Hepatocyte (in vitro differentiated cells): ENCODE results near the gene RUFY3. TPM values are rescaled to one million over a fixed set of nuclear protein-coding genes. Genes with fewer than 3 reads are reported as not detected.

Source experiments
- DNase-seq: peaks from one replicate; pipeline ENCODE4 v3.0.0-alpha.2; 2016; ENCODE audit warnings: low spot score
- H2AFZ ChIP-seq: fragments of 200-600 bp; sonication (generic); 2 replicates; pipeline ENCODE4 v1.6.0; 2016; ENCODE audit warnings: antibody characterized with exemption, mild to moderate bottlenecking
- H3K27ac ChIP-seq: fragments of 200-600 bp; sonication (generic); 2 replicates; pipeline ENCODE4 v1.5.1; 2016; ENCODE audit warnings: mild to moderate bottlenecking
- H3K27me3 ChIP-seq: fragments of 200-600 bp; sonication (generic); 2 replicates; pipeline ENCODE4 v1.6.1; 2016
- H3K36me3 ChIP-seq: fragments of 200-600 bp; sonication (generic); replicated peaks from 2 replicates; pipeline ENCODE4 v1.5.1; 2016; ENCODE audit warnings: low read depth; ENCODE audit not compliant: insufficient read depth
- H3K4me1 ChIP-seq: fragments of 200-600 bp; sonication (generic); 2 replicates; pipeline ENCODE4 v1.5.1; 2016; ENCODE audit warnings: mild to moderate bottlenecking, moderate library complexity; ENCODE audit not compliant: insufficient read depth
- H3K4me2 ChIP-seq: fragments of 200-600 bp; sonication (generic); 2 replicates; pipeline ENCODE4 v1.6.0; 2016
- H3K4me3 ChIP-seq: fragments of 200-600 bp; sonication (generic); 2 replicates; pipeline ENCODE4 v1.5.1; 2016; ENCODE audit warnings: mild to moderate bottlenecking
- H3K79me2 ChIP-seq: fragments of 200-600 bp; sonication (generic); 2 replicates; pipeline ENCODE4 v1.6.0; 2017; ENCODE audit warnings: mild to moderate bottlenecking
- H3K9me2 ChIP-seq: fragments of 200-600 bp; sonication (generic); replicated peaks from 2 replicates; pipeline ENCODE4 v1.6.0; 2017; ENCODE audit warnings: mild to moderate bottlenecking; ENCODE audit not compliant: insufficient read depth
- H3K9me3 ChIP-seq: fragments of 200-600 bp; sonication (generic); 2 replicates; pipeline ENCODE4 v1.5.1; 2016; ENCODE audit warnings: low read depth, mild to moderate bottlenecking
- H4K20me1 ChIP-seq: fragments of 200-600 bp; sonication (generic); 2 replicates; pipeline ENCODE4 v1.6.0; 2016; ENCODE audit warnings: mild to moderate bottlenecking; ENCODE audit not compliant: insufficient read depth, poor library complexity, severe bottlenecking
- EZH2 ChIP-seq: fragments of 200-600 bp; sonication (generic); IDR thresholded peaks from 2 replicates; pipeline ENCODE4 v1.6.1; 2016; ENCODE audit warnings: antibody characterized with exemption, mild to moderate bottlenecking, borderline replicate concordance
- EZH2phosphoT487 ChIP-seq: fragments of 200-600 bp; sonication (generic); IDR thresholded peaks from one replicate; pipeline ENCODE4 v1.6.1; 2018; ENCODE audit warnings: antibody characterized with exemption, mild to moderate bottlenecking, low read depth, moderate library complexity; ENCODE audit not compliant: unreplicated experiment, severe bottlenecking
- WGBS: methylation state at CpG from one replicate; pipeline ENCODE4 v1.1.6; 2016; ENCODE audit warnings: low lambda C conversion rate; ENCODE audit errors: missing lambda C conversion rate; 5-methylcytosine and 5-hydroxymethylcytosine counted together
- polyA plus RNA-seq: library from polyadenylated mRNA; unstranded; fragments of >200 nt; fragmentation: Nextera tagmentation; extraction: Ambion mirVana; gene quantifications from 2 replicates; pipeline ENCODE4 v1.2.1, GENCODE V29; 2016
- total RNA-seq: library from RNA; depleted of rRNA; stranded (reverse); fragments of >200 nt; gene quantifications from 2 replicates; pipeline ENCODE4 v1.2.3, GENCODE V29; 2014
- TF ChIP-seq, protein P1 (sequence below): fragments of 200-600 bp; sonication (generic); IDR thresholded peaks from 2 replicates; pipeline ENCODE4 v1.5.1; 2016; ENCODE audit warnings: antibody characterized with exemption, mild to moderate bottlenecking; ENCODE audit not compliant: poor library complexity

The RUFY3 gene
- total and polyA plus RNA-seq, 2 experiments from 2014 or later, result 22.2 to 40.1 TPM

DNA sequence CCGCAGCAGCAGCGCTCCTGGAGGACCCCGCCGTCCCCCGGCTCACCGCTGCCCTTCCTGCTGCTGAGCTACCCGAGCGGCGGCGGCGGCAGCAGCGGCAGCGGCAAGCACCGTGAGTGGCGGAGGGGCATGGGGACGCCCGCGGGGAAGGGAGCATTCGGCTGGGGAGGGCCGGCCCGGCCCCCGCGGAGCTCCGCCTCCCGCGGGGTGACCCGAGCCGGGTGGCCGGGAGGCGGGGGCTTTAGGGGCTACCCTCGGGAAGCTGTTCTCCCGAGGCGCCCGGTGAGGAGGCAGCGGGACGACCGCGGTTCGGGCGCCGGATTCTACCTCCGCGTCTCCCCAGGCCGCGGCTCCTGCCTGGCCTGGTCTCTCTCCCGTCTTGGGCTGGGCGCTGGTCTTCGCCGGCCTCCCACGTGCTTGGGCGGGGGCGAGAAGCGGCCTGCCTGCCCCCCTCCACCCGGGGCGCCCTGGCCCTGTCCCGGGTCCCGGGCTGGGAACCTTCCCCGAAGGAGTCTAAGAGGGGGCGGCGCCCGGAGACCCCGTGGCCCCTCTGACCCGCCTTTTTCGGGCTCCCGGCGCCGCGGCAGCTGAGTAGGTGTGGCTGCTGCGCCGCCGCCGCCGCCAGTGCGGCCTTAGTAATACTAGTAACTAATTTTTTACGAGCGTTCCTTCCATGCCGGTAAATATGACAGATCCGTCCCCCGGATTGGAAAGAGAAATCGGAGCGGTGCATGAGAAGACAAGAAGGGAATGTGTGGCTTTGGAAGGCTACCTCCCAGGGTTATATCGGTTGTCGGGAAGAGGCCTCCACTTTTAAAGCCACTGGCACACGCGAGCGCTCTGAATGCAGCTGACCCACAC is 16.4 kb upstream of the RUFY3 start:
- H3K4me2 ChIP-seq, result peak overlapping the region; percentile 87
- H3K9me2 ChIP-seq, result no peaks in the 10 kb centered on the region
- peaks cover 11% of the 10 kb centered on the region for H3K4me1 ChIP-seq
- no peaks in the 10 kb centered on the region for H3K27me3 ChIP-seq
- H3K36me3 ChIP-seq, result no peaks in the 10 kb centered on the region
- peak overlapping the region; percentile 49 for H3K4me3 ChIP-seq
- TF ChIP-seq EZH2phosphoT487 (no peak), EZH2 (no peak)
- TF ChIP-seq, protein P1, sequence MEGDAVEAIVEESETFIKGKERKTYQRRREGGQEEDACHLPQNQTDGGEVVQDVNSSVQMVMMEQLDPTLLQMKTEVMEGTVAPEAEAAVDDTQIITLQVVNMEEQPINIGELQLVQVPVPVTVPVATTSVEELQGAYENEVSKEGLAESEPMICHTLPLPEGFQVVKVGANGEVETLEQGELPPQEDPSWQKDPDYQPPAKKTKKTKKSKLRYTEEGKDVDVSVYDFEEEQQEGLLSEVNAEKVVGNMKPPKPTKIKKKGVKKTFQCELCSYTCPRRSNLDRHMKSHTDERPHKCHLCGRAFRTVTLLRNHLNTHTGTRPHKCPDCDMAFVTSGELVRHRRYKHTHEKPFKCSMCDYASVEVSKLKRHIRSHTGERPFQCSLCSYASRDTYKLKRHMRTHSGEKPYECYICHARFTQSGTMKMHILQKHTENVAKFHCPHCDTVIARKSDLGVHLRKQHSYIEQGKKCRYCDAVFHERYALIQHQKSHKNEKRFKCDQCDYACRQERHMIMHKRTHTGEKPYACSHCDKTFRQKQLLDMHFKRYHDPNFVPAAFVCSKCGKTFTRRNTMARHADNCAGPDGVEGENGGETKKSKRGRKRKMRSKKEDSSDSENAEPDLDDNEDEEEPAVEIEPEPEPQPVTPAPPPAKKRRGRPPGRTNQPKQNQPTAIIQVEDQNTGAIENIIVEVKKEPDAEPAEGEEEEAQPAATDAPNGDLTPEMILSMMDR, result no peak
- H4K20me1 ChIP-seq, result no peaks in the 10 kb centered on the region
- under 1% methylated on average over 56 of the region's 86 CpGs for WGBS
- peaks cover 41% of the 10 kb centered on the region for H3K79me2 ChIP-seq
- peak overlapping the region; percentile 94 for H3K27ac ChIP-seq
- H3K9me3 ChIP-seq, result no peaks in the 10 kb centered on the region
- H2AFZ ChIP-seq, result peak overlapping the region; percentile 66
- DNase-seq, result peak; percentile 84

DNA sequence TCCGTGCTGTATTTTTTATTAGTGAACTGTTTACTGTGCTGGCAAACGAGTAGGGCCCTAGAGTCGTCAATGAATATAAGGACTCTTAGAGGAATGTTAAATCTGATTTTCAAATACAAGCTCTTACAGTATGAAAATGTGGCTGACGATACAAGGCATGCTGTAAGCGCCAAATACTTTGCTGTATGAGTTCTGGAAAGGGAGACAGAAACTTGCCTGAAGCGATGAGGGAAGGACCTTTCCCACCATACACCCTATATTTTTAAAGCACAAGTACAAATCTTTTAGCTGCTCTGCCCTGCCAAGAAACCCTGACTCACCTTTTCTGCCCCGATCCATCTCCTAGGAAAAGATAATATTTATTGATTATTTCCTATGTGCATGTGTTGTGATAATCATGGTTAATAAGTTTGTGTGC is 15.7 kb upstream of the RUFY3 start:
- peaks cover 11% of the 10 kb centered on the region for H3K4me1 ChIP-seq
- no peaks in the 10 kb centered on the region for H3K9me3 ChIP-seq
- peak overlapping the region; percentile 66 for H2AFZ ChIP-seq
- no peaks in the 10 kb centered on the region for H3K9me2 ChIP-seq
- WGBS, result 8% methylated on average over 7 of the region's 7 CpGs
- no peak for DNase-seq
- no peaks in the 10 kb centered on the region for H3K27me3 ChIP-seq
- peak overlapping the region; percentile 49 for H3K4me3 ChIP-seq
- peaks cover 46% of the 10 kb centered on the region for H3K79me2 ChIP-seq
- TF ChIP-seq, protein P1, result no peak
- no peak for TF ChIP-seq EZH2phosphoT487
- no peak for TF ChIP-seq EZH2
- peak overlapping the region; percentile 94 for H3K27ac ChIP-seq
- H4K20me1 ChIP-seq, result no peaks in the 10 kb centered on the region
- H3K36me3 ChIP-seq, result no peaks in the 10 kb centered on the region
- peak overlapping the region; percentile 87 for H3K4me2 ChIP-seq

DNA sequence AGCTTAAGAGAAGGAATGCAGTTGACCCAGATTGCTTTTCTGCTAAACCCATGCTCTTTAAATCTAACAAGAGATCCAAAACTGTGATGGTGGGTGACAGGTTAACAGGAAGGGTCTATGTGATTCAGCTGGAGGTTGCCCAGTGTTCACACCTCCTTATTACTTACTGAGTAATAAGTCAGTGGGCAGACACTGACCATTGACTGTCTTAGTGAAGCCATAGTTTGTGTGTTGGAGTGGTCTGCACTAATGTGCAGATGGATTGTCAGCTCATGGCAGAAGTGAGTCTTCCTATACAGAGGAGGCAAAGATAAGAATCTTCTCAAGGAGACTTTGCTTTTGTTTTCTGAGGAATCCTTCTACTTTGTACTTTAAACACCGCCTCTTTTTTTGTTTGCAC is 15.2 kb upstream of the RUFY3 start:
- Histone ChIP-seq H2AFZ (peak overlapping the region; percentile 66), H3K9me2 (no peaks in the 10 kb centered on the region), H3K4me2 (peak overlapping the region; percentile 87), H3K4me3 (peak overlapping the region; percentile 49), H3K9me3 (no peaks in the 10 kb centered on the region), H3K27me3 (no peaks in the 10 kb centered on the region), H3K4me1 (peaks cover 11% of the 10 kb centered on the region), H3K79me2 (peaks cover 50% of the 10 kb centered on the region), H3K36me3 (no peaks in the 10 kb centered on the region), H3K27ac (peak overlapping the region; percentile 94), H4K20me1 (no peaks in the 10 kb centered on the region)
- TF ChIP-seq EZH2 (no peak), EZH2phosphoT487 (no peak)
- TF ChIP-seq, protein P1, result no peak
- 61% methylated on average over 1 of the region's 1 CpG for WGBS
- no peak for DNase-seq
